OCI-LY3 (cell line): ENCODE results near the gene TMEM89.

Experiments used
- H2AFZ ChIP-seq: fragments of 200-600, 300-600 bp; shearing (Covaris generic); 2 replicates; pipeline ENCODE4 v1.6.0; 2014; ENCODE audit warnings: antibody characterized with exemption, low read depth, low read length
- H3K27ac ChIP-seq: fragments of 200-600, 300-600 bp; sonication (generic); 2 replicates; pipeline ENCODE4 v1.5.1; 2014; ENCODE audit warnings: mild to moderate bottlenecking, low read length, moderate library complexity, mixed read lengths
- H3K27me3 ChIP-seq: fragments of 200-600, 300-600 bp; sonication (generic); 2 replicates; pipeline ENCODE4 v1.6.1; 2014; ENCODE audit warnings: low read depth, low read length, mixed read lengths
- H3K36me3 ChIP-seq: fragments of 200-600, 300-600 bp; sonication (generic); replicated peaks from 2 replicates; pipeline ENCODE3; 2014; ENCODE audit warnings: low read depth, low read length, mixed read lengths
- H3K4me1 ChIP-seq: fragments of 300-600, 200-600 bp; sonication (generic); 2 replicates; pipeline ENCODE4 v1.6.1; 2014; ENCODE audit warnings: low read length, mixed read lengths
- H3K4me2 ChIP-seq: fragments of 200-600, 300-600 bp; sonication (generic); 2 replicates; pipeline ENCODE4 v1.6.1; 2014; ENCODE audit warnings: low read length, mixed read lengths
- H3K4me3 ChIP-seq: fragments of 300-600, 200-600 bp; sonication (generic); 2 replicates; pipeline ENCODE4 v1.5.1; 2014; ENCODE audit warnings: antibody characterized with exemption, mild to moderate bottlenecking, low read length, moderate library complexity
- H3K79me2 ChIP-seq: fragments of 300-600, 200-600 bp; shearing (Covaris generic); 2 replicates; pipeline ENCODE4 v1.6.1; 2014; ENCODE audit warnings: mild to moderate bottlenecking, low read length, mixed read lengths
- H3K9ac ChIP-seq: fragments of 300-600, 200-600 bp; shearing (Covaris generic); 2 replicates; pipeline ENCODE4 v1.6.0; 2014; ENCODE audit warnings: mild to moderate bottlenecking, low read length, moderate library complexity
- H3K9me3 ChIP-seq: fragments of 200-600, 300-600 bp; shearing (Covaris generic); 2 replicates; pipeline ENCODE4 v1.6.1; 2014; ENCODE audit warnings: low read length, mixed read lengths; ENCODE audit not compliant: insufficient read depth
- H4K20me1 ChIP-seq: fragments of 200-600, 300-600 bp; sonication (generic); 2 replicates; pipeline ENCODE4 v1.6.1; 2016; ENCODE audit warnings: low read length, mixed read lengths; ENCODE audit not compliant: insufficient read depth
- EZH2phosphoT487 ChIP-seq: fragments of 200-600 bp; shearing (Covaris generic); IDR thresholded peaks from 2 replicates; pipeline ENCODE4 v1.6.1; 2018; ENCODE audit warnings: antibody characterized with exemption, mixed run types, low read depth
- TF ChIP-seq, protein P1 (sequence below): fragments of 200-600, 300-600 bp; sonication (generic); IDR thresholded peaks from 2 replicates; pipeline ENCODE4 v1.5.1; 2014; ENCODE audit warnings: antibody characterized with exemption, low read length, low read depth

Gene TMEM89

DNA sequence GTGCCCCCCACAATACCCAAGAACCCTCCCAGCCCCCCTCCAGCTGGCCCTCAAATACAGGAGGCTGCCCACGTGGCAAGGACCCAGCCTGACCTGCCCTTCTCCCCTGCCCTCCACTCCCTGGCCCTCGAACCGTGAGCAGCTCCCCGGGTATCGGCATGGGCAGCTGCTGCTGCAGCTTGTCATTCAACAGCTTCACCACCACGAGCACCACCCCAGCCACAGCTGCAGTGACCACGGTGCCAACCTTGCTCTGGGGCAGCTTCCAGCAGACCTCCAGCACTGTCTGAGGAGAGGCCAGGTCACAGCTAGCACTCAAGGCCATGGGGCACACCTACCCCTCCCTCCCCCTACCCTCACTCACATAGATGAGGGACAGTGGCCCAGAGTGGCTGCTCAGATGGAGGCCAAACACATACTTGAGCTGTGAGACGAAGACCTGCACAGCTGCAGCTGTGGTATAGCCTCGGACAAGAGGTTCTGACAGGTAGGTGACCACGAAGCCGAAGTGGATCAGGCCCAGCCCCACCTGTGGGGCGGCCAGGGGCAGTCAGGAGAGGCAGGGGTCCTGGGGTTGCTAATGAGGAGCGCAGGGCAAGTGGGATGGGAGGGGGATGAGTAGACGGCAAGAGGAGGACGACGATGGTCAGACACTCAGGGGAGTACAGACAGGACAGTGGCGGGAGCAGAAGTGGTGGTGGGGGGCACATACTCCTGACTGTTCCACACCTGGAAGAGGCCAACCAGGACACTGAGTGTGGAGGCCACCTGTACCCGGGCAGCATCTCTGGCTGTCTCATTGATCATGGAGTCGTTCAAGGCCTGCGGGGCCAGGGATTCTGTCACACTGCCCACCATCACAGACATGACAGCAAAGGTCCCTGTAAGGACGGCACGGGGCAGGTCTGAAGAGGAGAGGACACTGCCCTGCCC, 10.2 kb upstream of the TMEM89 start:
- Histone ChIP-seq H3K9ac (no peak overlapping the region), H4K20me1 (peaks cover 9% of the 10 kb centered on the region; the same call in 1 of the 2 replicates), H3K4me2 (no peak overlapping the region), H3K27ac (no peak overlapping the region), H3K4me1 (peaks cover 14% of the 10 kb centered on the region), H2AFZ (no peak overlapping the region), H3K9me3 (no peaks in the 10 kb centered on the region), H3K79me2 (0 out of 2 replicates have a peak, but pooled peaks cover 4% of the 10 kb centered on the region), H3K27me3 (no peaks in the 10 kb centered on the region), H3K4me3 (no peak overlapping the region), H3K36me3 (peaks cover 24% of the 10 kb centered on the region)
- TF ChIP-seq, protein P1, sequence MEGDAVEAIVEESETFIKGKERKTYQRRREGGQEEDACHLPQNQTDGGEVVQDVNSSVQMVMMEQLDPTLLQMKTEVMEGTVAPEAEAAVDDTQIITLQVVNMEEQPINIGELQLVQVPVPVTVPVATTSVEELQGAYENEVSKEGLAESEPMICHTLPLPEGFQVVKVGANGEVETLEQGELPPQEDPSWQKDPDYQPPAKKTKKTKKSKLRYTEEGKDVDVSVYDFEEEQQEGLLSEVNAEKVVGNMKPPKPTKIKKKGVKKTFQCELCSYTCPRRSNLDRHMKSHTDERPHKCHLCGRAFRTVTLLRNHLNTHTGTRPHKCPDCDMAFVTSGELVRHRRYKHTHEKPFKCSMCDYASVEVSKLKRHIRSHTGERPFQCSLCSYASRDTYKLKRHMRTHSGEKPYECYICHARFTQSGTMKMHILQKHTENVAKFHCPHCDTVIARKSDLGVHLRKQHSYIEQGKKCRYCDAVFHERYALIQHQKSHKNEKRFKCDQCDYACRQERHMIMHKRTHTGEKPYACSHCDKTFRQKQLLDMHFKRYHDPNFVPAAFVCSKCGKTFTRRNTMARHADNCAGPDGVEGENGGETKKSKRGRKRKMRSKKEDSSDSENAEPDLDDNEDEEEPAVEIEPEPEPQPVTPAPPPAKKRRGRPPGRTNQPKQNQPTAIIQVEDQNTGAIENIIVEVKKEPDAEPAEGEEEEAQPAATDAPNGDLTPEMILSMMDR: no peak
- TF ChIP-seq EZH2phosphoT487: no peak

DNA sequence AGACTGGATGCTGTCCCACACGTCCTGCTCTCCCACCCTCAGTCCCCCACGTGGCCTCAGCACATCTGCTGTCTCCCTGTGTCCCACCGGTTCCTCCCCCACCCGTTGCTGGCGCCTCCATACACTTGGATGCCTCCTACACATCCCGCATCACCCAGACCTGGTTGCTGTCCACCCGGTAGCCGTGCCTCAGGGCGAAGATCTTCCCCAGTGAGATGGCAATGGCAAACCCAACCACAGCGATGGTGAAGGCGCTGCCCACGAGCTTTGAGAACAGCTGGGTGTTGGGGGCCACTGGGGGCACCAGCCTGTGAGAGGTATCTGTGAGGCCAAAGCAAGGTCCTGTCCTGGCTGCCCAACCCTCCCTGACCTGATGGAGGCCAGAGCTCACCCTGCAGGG, 9.3 kb upstream of the TMEM89 start:
- no peak overlapping the region for H3K4me2 ChIP-seq
- TF ChIP-seq, protein P1: no peak
- no peak for TF ChIP-seq EZH2phosphoT487
- H2AFZ ChIP-seq: no peak overlapping the region
- peaks cover 9% of the 10 kb centered on the region; the same call in 1 of the 2 replicates for H4K20me1 ChIP-seq
- no peaks in the 10 kb centered on the region for H3K9me3 ChIP-seq
- H3K4me1 ChIP-seq: peaks cover 8% of the 10 kb centered on the region
- H3K79me2 ChIP-seq: 0 out of 2 replicates have a peak, but pooled peaks cover 4% of the 10 kb centered on the region
- H3K27ac ChIP-seq: no peak overlapping the region
- H3K4me3 ChIP-seq: no peak overlapping the region
- no peak overlapping the region for H3K9ac ChIP-seq
- H3K36me3 ChIP-seq: peaks cover 24% of the 10 kb centered on the region
- H3K27me3 ChIP-seq: no peaks in the 10 kb centered on the region

DNA sequence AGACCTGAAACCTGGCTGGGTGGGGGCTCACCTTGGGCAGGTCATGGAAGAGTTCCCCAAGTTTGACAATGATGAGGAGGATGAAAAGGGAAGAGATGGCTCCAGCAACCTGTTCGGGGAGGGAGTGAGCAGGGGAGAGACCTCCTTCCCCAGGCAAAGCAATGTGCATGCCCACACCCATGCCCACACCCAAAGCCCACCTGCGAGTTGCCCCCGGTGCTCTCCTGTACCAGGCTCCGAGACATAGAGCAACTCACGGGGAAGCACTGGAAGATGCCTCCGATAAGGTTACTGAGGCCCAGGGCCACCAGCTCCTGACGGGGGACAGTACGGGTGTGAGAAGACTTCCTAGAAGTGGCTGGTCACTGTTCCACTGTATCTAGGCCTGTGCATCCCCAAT, 8.8 kb upstream of the TMEM89 start:
- 0 out of 2 replicates have a peak, but pooled peaks cover 4% of the 10 kb centered on the region for H3K79me2 ChIP-seq
- peaks cover 28% of the 10 kb centered on the region for H3K36me3 ChIP-seq
- H3K27ac ChIP-seq: no peak overlapping the region
- TF ChIP-seq EZH2phosphoT487: no peak
- TF ChIP-seq, protein P1: no peak
- H3K27me3 ChIP-seq: no peaks in the 10 kb centered on the region
- no peak overlapping the region for H3K4me3 ChIP-seq
- H3K9ac ChIP-seq: no peak overlapping the region
- H3K9me3 ChIP-seq: no peaks in the 10 kb centered on the region
- H3K4me1 ChIP-seq: peaks cover 8% of the 10 kb centered on the region
- peaks cover 9% of the 10 kb centered on the region; the same call in 1 of the 2 replicates for H4K20me1 ChIP-seq
- no peak overlapping the region for H2AFZ ChIP-seq
- H3K4me2 ChIP-seq: no peak overlapping the region

DNA sequence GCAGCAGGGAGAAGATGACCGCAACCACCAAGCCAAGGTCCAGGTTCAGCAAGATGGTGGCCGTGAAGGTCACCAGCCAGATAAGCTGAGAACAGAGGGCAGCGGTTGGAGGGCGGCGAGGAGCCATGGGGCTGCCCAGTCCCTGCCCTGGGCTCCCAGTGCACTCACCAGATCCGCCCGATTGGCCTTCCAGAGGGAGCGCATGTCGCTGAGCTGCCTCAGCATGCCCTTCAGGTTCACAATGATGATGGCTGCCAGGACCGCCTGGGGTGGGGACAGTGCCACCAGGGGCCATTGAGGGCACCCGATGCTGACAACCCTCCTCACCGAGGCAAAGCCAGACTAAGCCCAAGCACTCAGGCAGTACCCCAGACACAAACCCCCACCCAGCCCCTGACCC, 8.3 kb upstream of the TMEM89 start:
- TF ChIP-seq, protein P1: no peak
- no peak for TF ChIP-seq EZH2phosphoT487
- H3K79me2 ChIP-seq: 0 out of 2 replicates have a peak, but pooled peaks cover 4% of the 10 kb centered on the region
- H4K20me1 ChIP-seq: peaks cover 9% of the 10 kb centered on the region; the same call in 1 of the 2 replicates
- no peaks in the 10 kb centered on the region for H3K9me3 ChIP-seq
- no peak overlapping the region for H2AFZ ChIP-seq
- H3K27ac ChIP-seq: no peak overlapping the region
- peaks cover 8% of the 10 kb centered on the region for H3K4me1 ChIP-seq
- H3K36me3 ChIP-seq: peaks cover 29% of the 10 kb centered on the region
- no peak overlapping the region for H3K4me2 ChIP-seq
- no peak overlapping the region for H3K4me3 ChIP-seq
- no peaks in the 10 kb centered on the region for H3K27me3 ChIP-seq
- no peak overlapping the region for H3K9ac ChIP-seq
